ENCODE measurements around the gene KLK13. TPM values are rescaled to one million over a fixed set of nuclear protein-coding genes. Genes with fewer than 3 reads are reported as not detected.

KLK13 gene
- total and polyA plus RNA-seq, 2 of the 13 experiments (the other 11 are each of a cell fraction or from before 2014, with no cell fraction given): 0.09 TPM; not detected in 1

DNA sequence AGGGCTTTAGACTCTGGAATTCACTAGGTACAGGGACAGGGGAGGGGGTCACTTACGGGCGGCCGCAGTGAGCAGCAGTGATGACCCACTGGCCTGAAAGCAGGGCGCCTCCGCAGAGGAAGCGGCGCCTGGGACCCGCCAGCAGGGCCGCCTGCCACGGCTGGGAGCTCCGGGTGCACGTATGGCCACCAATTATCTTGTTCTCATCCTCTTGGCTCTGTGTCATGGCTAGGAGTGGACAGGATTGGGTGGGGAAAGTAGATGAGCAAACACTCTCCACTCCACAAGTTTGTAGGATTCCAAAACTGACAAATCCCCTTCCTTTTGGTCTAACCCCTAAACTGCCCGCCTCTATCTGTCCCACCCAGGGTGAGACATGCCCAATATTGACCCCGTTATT is 16.6 kb upstream of the KLK13 start:
- no peak for TF ChIP-seq SIX1 (CRISPR knock-in tag; IDR thresholded peaks at IDR 0.05; ENCODE audit: borderline replicate concordance)
- TF ChIP-seq, protein P1, sequence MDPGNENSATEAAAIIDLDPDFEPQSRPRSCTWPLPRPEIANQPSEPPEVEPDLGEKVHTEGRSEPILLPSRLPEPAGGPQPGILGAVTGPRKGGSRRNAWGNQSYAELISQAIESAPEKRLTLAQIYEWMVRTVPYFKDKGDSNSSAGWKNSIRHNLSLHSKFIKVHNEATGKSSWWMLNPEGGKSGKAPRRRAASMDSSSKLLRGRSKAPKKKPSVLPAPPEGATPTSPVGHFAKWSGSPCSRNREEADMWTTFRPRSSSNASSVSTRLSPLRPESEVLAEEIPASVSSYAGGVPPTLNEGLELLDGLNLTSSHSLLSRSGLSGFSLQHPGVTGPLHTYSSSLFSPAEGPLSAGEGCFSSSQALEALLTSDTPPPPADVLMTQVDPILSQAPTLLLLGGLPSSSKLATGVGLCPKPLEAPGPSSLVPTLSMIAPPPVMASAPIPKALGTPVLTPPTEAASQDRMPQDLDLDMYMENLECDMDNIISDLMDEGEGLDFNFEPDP (CRISPR knock-in tag; conservative IDR thresholded peaks at IDR 0.05): no peak
- no peak for TF ChIP-seq ARNT2 (CRISPR knock-in tag; IDR thresholded peaks at IDR 0.05; ENCODE audit: low read depth)
- no peak for TF ChIP-seq NR2F6 (IDR thresholded peaks at IDR 0.05)
- no peak for TF ChIP-seq NR2F6 (CRISPR knock-in tag; IDR thresholded peaks at IDR 0.05)
- no peak for TF ChIP-seq GPN1 (CRISPR knock-in tag; IDR thresholded peaks at IDR 0.05; ENCODE audit: borderline replicate concordance)
- TF ChIP-seq ZNF331 (CRISPR knock-in tag; IDR thresholded peaks at IDR 0.05): no peak
- TF ChIP-seq, protein P2, sequence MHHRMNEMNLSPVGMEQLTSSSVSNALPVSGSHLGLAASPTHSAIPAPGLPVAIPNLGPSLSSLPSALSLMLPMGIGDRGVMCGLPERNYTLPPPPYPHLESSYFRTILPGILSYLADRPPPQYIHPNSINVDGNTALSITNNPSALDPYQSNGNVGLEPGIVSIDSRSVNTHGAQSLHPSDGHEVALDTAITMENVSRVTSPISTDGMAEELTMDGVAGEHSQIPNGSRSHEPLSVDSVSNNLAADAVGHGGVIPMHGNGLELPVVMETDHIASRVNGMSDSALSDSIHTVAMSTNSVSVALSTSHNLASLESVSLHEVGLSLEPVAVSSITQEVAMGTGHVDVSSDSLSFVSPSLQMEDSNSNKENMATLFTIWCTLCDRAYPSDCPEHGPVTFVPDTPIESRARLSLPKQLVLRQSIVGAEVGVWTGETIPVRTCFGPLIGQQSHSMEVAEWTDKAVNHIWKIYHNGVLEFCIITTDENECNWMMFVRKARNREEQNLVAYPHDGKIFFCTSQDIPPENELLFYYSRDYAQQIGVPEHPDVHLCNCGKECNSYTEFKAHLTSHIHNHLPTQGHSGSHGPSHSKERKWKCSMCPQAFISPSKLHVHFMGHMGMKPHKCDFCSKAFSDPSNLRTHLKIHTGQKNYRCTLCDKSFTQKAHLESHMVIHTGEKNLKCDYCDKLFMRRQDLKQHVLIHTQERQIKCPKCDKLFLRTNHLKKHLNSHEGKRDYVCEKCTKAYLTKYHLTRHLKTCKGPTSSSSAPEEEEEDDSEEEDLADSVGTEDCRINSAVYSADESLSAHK (CRISPR knock-in tag; IDR thresholded peaks at IDR 0.05; ENCODE audit: borderline replicate concordance): no peak
- no peak for TF ChIP-seq ZNF644 (CRISPR knock-in tag; IDR thresholded peaks at IDR 0.05; ENCODE audit: low read depth)
- no peak for TF ChIP-seq ZNF20 (CRISPR knock-in tag; IDR thresholded peaks at IDR 0.05)
- TF ChIP-seq XRCC5 (optimal IDR thresholded peaks at IDR 0.05; ENCODE audit: low read length): no peak
- TF ChIP-seq, protein P3, sequence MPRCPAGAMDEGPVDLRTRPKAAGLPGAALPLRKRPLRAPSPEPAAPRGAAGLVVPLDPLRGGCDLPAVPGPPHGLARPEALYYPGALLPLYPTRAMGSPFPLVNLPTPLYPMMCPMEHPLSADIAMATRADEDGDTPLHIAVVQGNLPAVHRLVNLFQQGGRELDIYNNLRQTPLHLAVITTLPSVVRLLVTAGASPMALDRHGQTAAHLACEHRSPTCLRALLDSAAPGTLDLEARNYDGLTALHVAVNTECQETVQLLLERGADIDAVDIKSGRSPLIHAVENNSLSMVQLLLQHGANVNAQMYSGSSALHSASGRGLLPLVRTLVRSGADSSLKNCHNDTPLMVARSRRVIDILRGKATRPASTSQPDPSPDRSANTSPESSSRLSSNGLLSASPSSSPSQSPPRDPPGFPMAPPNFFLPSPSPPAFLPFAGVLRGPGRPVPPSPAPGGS (CRISPR knock-in tag; IDR thresholded peaks at IDR 0.05): no peak
- no peak for TF ChIP-seq HOXA3 (CRISPR knock-in tag; IDR thresholded peaks at IDR 0.05)
- TF ChIP-seq HNF4G (IDR thresholded peaks at IDR 0.05; ENCODE audit: borderline replicate concordance, low read depth, low read length): no peak
- TF ChIP-seq HNF4G (CRISPR knock-in tag; IDR thresholded peaks at IDR 0.05; ENCODE audit: borderline replicate concordance, low read depth): no peak
- no peak for TF ChIP-seq RFXAP (CRISPR knock-in tag; IDR thresholded peaks at IDR 0.05; ENCODE audit: borderline replicate concordance)
- TF ChIP-seq PHB2 (IDR thresholded peaks at IDR 0.05; ENCODE audit: partially characterized antibody): no peak
- TF ChIP-seq TOPORS (CRISPR knock-in tag; IDR thresholded peaks at IDR 0.05): no peak
- TF ChIP-seq YY1 (IDR thresholded peaks at IDR 0.05; ENCODE audit: insufficient read depth, insufficient replicate concordance, low read depth, low read length): no peak
- BruUV-seq (replicated peaks): no TSS peak
- POLR2A ChIA-PET: no interaction called here
- Histone ChIP-seq H3K9me3 (ENCODE audit: low read length) (no peaks in the 10 kb centered on the region), H3K9ac (ENCODE audit: insufficient read depth, low read depth, low read length) (no peak overlapping the region), H3K27ac (ENCODE audit: extremely low read length, insufficient read depth, low read length) (no peak overlapping the region), H3K36me3 (replicated peaks in 1 of 2; ENCODE audit: control insufficient read depth in 1 of 2, insufficient read depth in 2 of 2, low read length in 2 of 2) (no peaks in the 10 kb centered on the region), H3K4me1 (ENCODE audit: insufficient read depth, low read length) (no peaks in the 10 kb centered on the region), H2AFZ (ENCODE audit: low read length) (no peak overlapping the region), H3K27me3 (ENCODE audit: control insufficient read depth in 1 of 2, insufficient read depth in 2 of 2, low read length in 2 of 2) (peaks cover 3 to 36% of the 10 kb centered on the region in 2 experiments; a peak in 4 of 5 replicates), H4K20me1 (ENCODE audit: insufficient read depth, low read length) (no peaks in the 10 kb centered on the region), H3K4me2 (ENCODE audit: low read depth, low read length) (no peak overlapping the region), H3K79me2 (ENCODE audit: insufficient read depth, low read length) (no peaks in the 10 kb centered on the region), H3K4me3 (replicated peaks in 1 of 3; ENCODE audit: insufficient read depth in 1 of 3, low read depth in 2 of 3, low read length in 3 of 3) (no peak overlapping the region)
- DNase-seq (ENCODE audit: low spot score) (no peak), FAIRE-seq (no peak), ATAC-seq (no peak)
- intact Hi-C loops (cut with micrococcal nuclease; ENCODE audit: unreplicated experiment) (no loop called here), in situ Hi-C loops (cut with HindIII; ENCODE audit: extremely low pct_ligation_motif_present, low pct_unique_long_range_greater_than_20kb) (loop anchor here (25.0 kb wide), 1 partner anchor 144 kb away; no protein-coding TSS in a partner anchor)
- CTCF ChIA-PET (ENCODE audit: low intra/inter-chr PET ratio, low total read pairs): no interaction called here
- WGBS (ENCODE audit: low lambda C conversion rate): 14% methylated on average over 14 of the region's 14 CpGs
